Stimulated activated effector memory CD8-positive, alpha-beta T cell treated with anti-CD3 and anti-CD28 coated beads, Interleukin-12 subunit alpha, Interleukin-12 subunit beta, amount 100 ng/mL, for 72 hours (primary cell): ENCODE data around the gene IL17RD.

Source experiments
- ATAC-seq: fragments of 150-1000 bp; cut with Tn5 transposase; 2 replicates; pipeline ENCODE4 v1.10.0; 2021
- DNase-seq, 2 donors: peaks; one replicate each; pipeline ENCODE4 v3.0.0; 2021 to 2022; ENCODE audit warnings: low spot score in 2 of 2
- H3K27ac Mint-ChIP-seq: one replicate; pipeline ENCODE4 v1.8.0; 2022; ENCODE audit warnings: mild to moderate bottlenecking, mixed read lengths
- H3K36me3 Mint-ChIP-seq: one replicate; pipeline ENCODE4 v1.8.0; 2022; ENCODE audit warnings: mild to moderate bottlenecking, mixed read lengths
- H3K4me1 Mint-ChIP-seq: one replicate; pipeline ENCODE4 v1.8.0; 2022; ENCODE audit warnings: mixed read lengths
- H3K4me3 Mint-ChIP-seq: one replicate; pipeline ENCODE4 v1.8.0; 2022; ENCODE audit warnings: mild to moderate bottlenecking, mixed read lengths
- H3K9me3 Mint-ChIP-seq: one replicate; pipeline ENCODE4 v1.8.0; 2022; ENCODE audit warnings: mixed read lengths

The IL17RD gene

GRCh38 chr3:57147071-57147470 is 18.1 kb downstream of the IL17RD start:
- Mint-ChIP-seq H3K4me3 (no peak overlapping the region), H3K27ac (no peak overlapping the region), H3K9me3 (no peaks in the 10 kb centered on the region), H3K36me3 (no peaks in the 10 kb centered on the region), H3K4me1 (no peaks in the 10 kb centered on the region)
- ATAC-seq (no peak), DNase-seq (no peak)

- ATAC-seq (no peak), DNase-seq (no peak)
- Mint-ChIP-seq H3K4me3 (no peak overlapping the region), H3K4me1 (no peaks in the 10 kb centered on the region), H3K36me3 (no peaks in the 10 kb centered on the region), H3K9me3 (no peaks in the 10 kb centered on the region), H3K27ac (no peak overlapping the region)
These were observed 19.3 kb downstream of the IL17RD start for GRCh38 chr3:57145852-57146251.

- H3K9me3 Mint-ChIP-seq = no peaks in the 10 kb centered on the region
- H3K27ac Mint-ChIP-seq = no peak overlapping the region
These were observed 20.2 kb downstream of the IL17RD start for GRCh38 chr3:57144952-57145351.

GRCh38 chr3:57143886-57144459 is 21.2 kb downstream of the IL17RD start:
- no peak overlapping the region for H3K27ac Mint-ChIP-seq
- no peaks in the 10 kb centered on the region for H3K36me3 Mint-ChIP-seq
- no peak for DNase-seq

More at GRCh38 chr3:57144952-57145351, 20.2 kb downstream of the IL17RD start:
- no peak for DNase-seq
- no peak overlapping the region for H3K4me3 Mint-ChIP-seq
- H3K36me3 Mint-ChIP-seq = no peaks in the 10 kb centered on the region
- H3K4me1 Mint-ChIP-seq = no peaks in the 10 kb centered on the region
- no peak for ATAC-seq

GRCh38 chr3:57142411-57142723 is 22.8 kb downstream of the IL17RD start:
- Mint-ChIP-seq H3K27ac (no peak overlapping the region), H3K4me3 (no peak overlapping the region), H3K4me1 (no peaks in the 10 kb centered on the region), H3K9me3 (no peaks in the 10 kb centered on the region), H3K36me3 (no peaks in the 10 kb centered on the region)
- no peak for DNase-seq
- no peak for ATAC-seq

More at GRCh38 chr3:57143886-57144459, 21.2 kb downstream of the IL17RD start:
- Mint-ChIP-seq H3K9me3 (no peaks in the 10 kb centered on the region), H3K4me3 (no peak overlapping the region), H3K4me1 (no peaks in the 10 kb centered on the region)
- ATAC-seq = no peak

- ATAC-seq = no peak
- Mint-ChIP-seq H3K4me1 (no peaks in the 10 kb centered on the region), H3K36me3 (no peaks in the 10 kb centered on the region), H3K9me3 (no peaks in the 10 kb centered on the region), H3K27ac (no peak overlapping the region), H3K4me3 (no peak overlapping the region)
- no peak for DNase-seq
These were observed 23.3 kb downstream of the IL17RD start for GRCh38 chr3:57141719-57142410.

- no peaks in the 10 kb centered on the region for H3K9me3 Mint-ChIP-seq
- H3K27ac Mint-ChIP-seq = no peak overlapping the region
- no peaks in the 10 kb centered on the region for H3K4me1 Mint-ChIP-seq
- H3K36me3 Mint-ChIP-seq = no peaks in the 10 kb centered on the region
- DNase-seq (no peak), ATAC-seq (no peak)
- H3K4me3 Mint-ChIP-seq = no peak overlapping the region
These were observed 24.3 kb downstream of the IL17RD start for GRCh38 chr3:57140894-57141293.

GRCh38 chr3:57135964-57136719 is 29.0 kb downstream of the IL17RD start:
- H3K4me1 Mint-ChIP-seq = no peaks in the 10 kb centered on the region
- no peak overlapping the region for H3K27ac Mint-ChIP-seq
- ATAC-seq (no peak), DNase-seq (no peak)
- H3K4me3 Mint-ChIP-seq = no peak overlapping the region
- H3K36me3 Mint-ChIP-seq = no peaks in the 10 kb centered on the region
- H3K9me3 Mint-ChIP-seq = no peaks in the 10 kb centered on the region

GRCh38 chr3:57133157-57133556 is 32.0 kb downstream of the IL17RD start:
- Mint-ChIP-seq H3K9me3 (no peaks in the 10 kb centered on the region), H3K27ac (no peak overlapping the region), H3K4me3 (no peak overlapping the region), H3K4me1 (peaks cover 5% of the 10 kb centered on the region), H3K36me3 (no peaks in the 10 kb centered on the region)
- no peak for ATAC-seq
- no peak for DNase-seq

GRCh38 chr3:57132674-57133073 is 32.5 kb downstream of the IL17RD start:
- no peak for DNase-seq
- H3K27ac Mint-ChIP-seq = no peak overlapping the region
- H3K4me3 Mint-ChIP-seq = no peak overlapping the region
- H3K4me1 Mint-ChIP-seq = peaks cover 5% of the 10 kb centered on the region
- H3K9me3 Mint-ChIP-seq = no peaks in the 10 kb centered on the region
- no peak for ATAC-seq
- H3K36me3 Mint-ChIP-seq = no peaks in the 10 kb centered on the region

GRCh38 chr3:57131210-57131588 is 34.0 kb downstream of the IL17RD start:
- Mint-ChIP-seq H3K36me3 (no peaks in the 10 kb centered on the region), H3K4me1 (peaks cover 5% of the 10 kb centered on the region), H3K27ac (no peak overlapping the region), H3K4me3 (no peak overlapping the region), H3K9me3 (no peaks in the 10 kb centered on the region)
- no peak for DNase-seq
- ATAC-seq = no peak

GRCh38 chr3:57130571-57131209 is 34.5 kb downstream of the IL17RD start:
- no peaks in the 10 kb centered on the region for H3K9me3 Mint-ChIP-seq
- peak overlapping the region; percentile 58 for H3K27ac Mint-ChIP-seq
- no peak overlapping the region for H3K4me3 Mint-ChIP-seq
- no peaks in the 10 kb centered on the region for H3K36me3 Mint-ChIP-seq
- ATAC-seq = peak; percentile 31
- peaks cover 5% of the 10 kb centered on the region for H3K4me1 Mint-ChIP-seq
- DNase-seq = no peak

GRCh38 chr3:57128826-57129667 is 36.1 kb downstream of the IL17RD start:
- Mint-ChIP-seq H3K9me3 (no peaks in the 10 kb centered on the region), H3K4me3 (no peak overlapping the region), H3K27ac (no peak overlapping the region), H3K36me3 (no peaks in the 10 kb centered on the region), H3K4me1 (peaks cover 5% of the 10 kb centered on the region)
- DNase-seq = no peak
- no peak for ATAC-seq

- Mint-ChIP-seq H3K9me3 (no peaks in the 10 kb centered on the region), H3K36me3 (no peaks in the 10 kb centered on the region), H3K27ac (no peak overlapping the region), H3K4me1 (peaks cover 5% of the 10 kb centered on the region), H3K4me3 (no peak overlapping the region)
- no peak for DNase-seq
- no peak for ATAC-seq
These were observed 37.1 kb downstream of the IL17RD start for GRCh38 chr3:57127891-57128518.

- ATAC-seq (no peak), DNase-seq (no peak)
- no peak overlapping the region for H3K27ac Mint-ChIP-seq
- no peaks in the 10 kb centered on the region for H3K9me3 Mint-ChIP-seq
- no peaks in the 10 kb centered on the region for H3K36me3 Mint-ChIP-seq
- peaks cover 5% of the 10 kb centered on the region for H3K4me1 Mint-ChIP-seq
- H3K4me3 Mint-ChIP-seq = no peak overlapping the region
These were observed 38.9 kb downstream of the IL17RD start for GRCh38 chr3:57126244-57126643.
